ENCODE results near the gene FBXW7. TPM values are rescaled to one million over a fixed set of nuclear protein-coding genes. Genes with fewer than 3 reads are reported as not detected.

Gene FBXW7
- total and polyA plus RNA-seq, 2 of the 13 experiments (the other 11 are each of a cell fraction or from before 2014, with no cell fraction given) = 5.0 to 40.9 TPM

- TF ChIP-seq ZNF44 (CRISPR knock-in tag; IDR thresholded peaks at IDR 0.05) (no peak), ZGPAT (CRISPR knock-in tag; IDR thresholded peaks at IDR 0.05) (no peak), KAT2B (IDR thresholded peaks at IDR 0.05; ENCODE audit: borderline replicate concordance, low read depth, low read length) (no peak), POLR2A (IDR thresholded peaks at IDR 0.05; ENCODE audit: insufficient read depth in 1 of 2, low read depth in 2 of 2, low read length in 2 of 2) (no peak), DNMT1 (CRISPR knock-in tag; IDR thresholded peaks at IDR 0.05) (peak; percentile 8; the same call in 1 of the 2 replicates), ZNF652 (CRISPR knock-in tag; IDR thresholded peaks at IDR 0.05; ENCODE audit: borderline replicate concordance, low read depth) (no peak), SMARCC2 (IDR thresholded peaks at IDR 0.05) (no peak), RBM22 (optimal IDR thresholded peaks at IDR 0.05; ENCODE audit: low read length) (no peak), SKI (IDR thresholded peaks at IDR 0.05; ENCODE audit: partially characterized antibody) (no peak), ZNF431 (CRISPR knock-in tag; IDR thresholded peaks at IDR 0.05; ENCODE audit: borderline replicate concordance, low read depth) (peak; percentile 27; the same call in 1 of the 2 replicates), ATF1 (CRISPR knock-in tag; IDR thresholded peaks at IDR 0.05) (no peak)
Observed at GRCh38 chr4:152535360-152535902, 461 bp downstream of the FBXW7 start (continued).

GRCh38 chr4:152534541-152535359 is 1.1 kb downstream of the FBXW7 start:
- peaks cover 72% of the 10 kb centered on the region for H3K79me2 ChIP-seq (ENCODE audit: insufficient read depth, low read length)
- peaks cover 9% of the 10 kb centered on the region; the same call in 1 of the 2 replicates for H4K20me1 ChIP-seq (ENCODE audit: insufficient read depth, low read length)
- peak overlapping the region; percentile 75 for H3K4me2 ChIP-seq (ENCODE audit: low read depth, low read length)
- BruUV-seq (replicated peaks) = TSS peak; percentile 68
- ChIA-PET CTCF (ENCODE audit: low intra/inter-chr PET ratio, low total read pairs) (no interaction called here), POLR2A (no interaction called here)
- H3K9ac ChIP-seq (ENCODE audit: insufficient read depth, low read depth, low read length) = peak overlapping the region; percentile 93
- peak overlapping the region; percentile 82 to 94 (median 91) for H3K4me3 ChIP-seq (replicated peaks in 1 of 3; ENCODE audit: insufficient read depth in 1 of 3, low read depth in 2 of 3, low read length in 3 of 3)
- peak; percentile 26 for ATAC-seq
- no peak for FAIRE-seq
- no peak for DNase-seq (ENCODE audit: low spot score)
- H3K36me3 ChIP-seq (replicated peaks in 1 of 2; ENCODE audit: control insufficient read depth in 1 of 2, insufficient read depth in 2 of 2, low read length in 2 of 2) = peaks cover 0 to 8% of the 10 kb centered on the region in 2 experiments; a peak in 1 of 5 replicates
- intact Hi-C loops (cut with micrococcal nuclease; ENCODE audit: unreplicated experiment) = loop anchor here (5.0 to 10.0 kb wide), 2 partner anchors 32 to 50 kb away; no protein-coding TSS in a partner anchor
- peaks cover 54% of the 10 kb centered on the region for H3K4me1 ChIP-seq (ENCODE audit: insufficient read depth, low read length)
- no peaks in the 10 kb centered on the region; a peak in 2 of 5 replicates for H3K27me3 ChIP-seq (ENCODE audit: control insufficient read depth in 1 of 2, insufficient read depth in 2 of 2, low read length in 2 of 2)
- no peaks in the 10 kb centered on the region for H3K9me3 ChIP-seq (ENCODE audit: low read length)
- WGBS (ENCODE audit: low lambda C conversion rate) = 3% methylated on average over 16 of the region's 45 CpGs
- H3K27ac ChIP-seq (ENCODE audit: extremely low read length, insufficient read depth, low read length) = peak overlapping the region; percentile 97
- H2AFZ ChIP-seq (ENCODE audit: low read length) = no peak overlapping the region
- in situ Hi-C loops (cut with HindIII; ENCODE audit: extremely low pct_ligation_motif_present, low pct_unique_long_range_greater_than_20kb) = no loop called here
- TF ChIP-seq E2F1 (CRISPR knock-in tag; IDR thresholded peaks at IDR 0.05) (no peak), KDM3A (CRISPR knock-in tag; IDR thresholded peaks at IDR 0.05; ENCODE audit: low read depth) (no peak), CEBPZ (IDR thresholded peaks at IDR 0.05; ENCODE audit: low read length) (no peak), GRHL1 (CRISPR knock-in tag; conservative IDR thresholded peaks at IDR 0.05) (no peak)

All from HepG2 (cell line).